8988T (cell line): Measurements from ENCODE around the gene ZFR.
A peak's percentile ranks its signal among the peaks of the same experiment; 100 is the strongest.
"Not testable (repeated sequence)": the region's sequence is repeated elsewhere in the genome, so short reads cannot be mapped to it uniquely, and the experiment has no call there.

ENCODE experiments used
- DNase-seq: peaks from one replicate; pipeline ENCODE4 v3.0.0; 2011

ZFR gene

GRCh38 chr5:32353420-32353819, 91.1 kb downstream of the ZFR start:
- no peak for DNase-seq

GRCh38 chr5:32352685-32353084, 91.9 kb downstream of the ZFR start:
- no peak for DNase-seq

DNA sequence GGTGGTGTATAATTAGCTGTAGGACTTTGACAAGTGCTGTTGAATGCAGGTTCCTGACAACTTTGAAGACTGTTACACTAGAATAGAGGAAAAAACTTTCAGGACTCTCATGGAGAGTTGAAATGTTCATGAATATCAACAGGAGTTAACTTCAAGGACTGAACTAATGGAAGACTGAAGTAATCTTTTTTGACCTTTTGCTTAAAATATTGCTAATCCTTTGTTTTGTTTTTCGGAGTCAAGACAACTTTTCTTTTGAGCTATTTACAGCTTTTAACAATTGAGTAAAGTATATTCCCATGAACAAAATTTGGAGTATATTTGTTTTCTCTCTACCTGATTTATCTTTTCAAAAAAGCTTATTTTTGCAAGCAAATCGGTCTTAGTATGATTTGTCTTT, 97.7 kb downstream of the ZFR start:
- DNase-seq: no peak

DNA sequence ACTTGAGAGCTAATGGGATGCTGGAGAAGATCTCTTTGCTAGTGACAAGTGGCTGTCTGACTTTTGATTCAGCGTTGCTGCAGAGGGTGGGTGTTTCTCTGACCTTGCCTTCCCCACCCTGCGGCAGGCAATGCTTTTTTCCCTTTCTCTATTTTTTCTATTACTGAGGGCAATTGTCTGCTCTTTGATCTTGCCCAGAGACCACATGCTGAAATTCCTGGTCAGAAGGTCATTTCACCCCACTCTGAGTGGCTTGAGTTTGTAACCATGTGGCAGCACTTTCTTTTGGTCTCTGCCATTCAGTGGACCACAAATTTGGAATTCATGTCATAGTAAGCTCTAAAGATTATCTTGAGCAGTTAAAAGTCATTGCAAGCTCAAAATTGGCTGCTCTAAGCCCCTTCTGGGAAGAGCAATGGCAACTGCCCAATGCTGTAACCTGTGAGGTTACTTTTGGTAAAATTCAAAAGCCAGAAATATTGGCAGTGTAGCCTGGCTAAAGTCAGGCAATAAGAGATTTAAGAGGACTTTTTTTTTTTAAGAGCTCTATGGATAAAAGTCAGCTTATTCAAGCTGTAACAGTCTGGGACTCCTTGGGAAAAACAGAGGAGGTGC, 101.4 kb downstream of the ZFR start:
- no peak for DNase-seq

GRCh38 chr5:32342656-32343055, 101.9 kb downstream of the ZFR start:
- no peak for DNase-seq

DNA sequence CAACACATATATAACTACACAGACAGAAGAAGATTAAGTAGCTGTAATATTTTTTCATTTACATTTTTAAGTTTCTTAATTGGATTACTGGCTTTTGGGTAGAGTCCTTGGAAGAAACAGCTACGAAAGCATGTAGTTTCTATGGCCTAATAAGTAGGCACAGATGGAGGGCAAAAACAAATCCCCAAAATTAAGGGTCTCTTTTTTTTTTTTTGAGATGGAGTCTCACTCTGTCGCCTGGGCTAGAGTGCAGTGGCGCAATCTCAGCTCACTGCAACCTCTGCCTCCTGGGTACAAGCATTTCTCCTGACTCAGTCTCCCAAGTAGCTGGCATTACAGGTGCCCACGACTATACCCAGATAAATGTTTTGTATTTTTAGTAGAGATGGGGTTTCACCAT, 104.7 kb downstream of the ZFR start:
- DNase-seq: no peak

DNA sequence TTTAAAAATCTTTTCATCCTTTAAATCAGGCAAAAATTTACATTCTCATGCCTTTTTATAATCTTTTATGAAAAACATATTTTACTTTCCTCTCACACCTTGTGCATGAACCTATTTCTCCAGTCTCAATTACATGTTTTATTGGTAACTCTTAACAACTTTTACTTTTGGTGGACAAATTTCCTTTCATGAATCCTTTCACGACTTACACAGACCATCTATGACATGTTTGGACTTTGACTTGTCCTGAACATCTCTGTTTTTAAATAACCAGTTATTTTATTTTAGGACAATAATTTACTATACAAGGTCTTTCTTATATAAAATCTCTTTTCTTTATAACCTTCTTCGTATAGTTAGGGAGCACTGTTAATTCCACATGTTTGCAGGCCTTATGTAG, 105.3 kb downstream of the ZFR start:
- no peak for DNase-seq

DNA sequence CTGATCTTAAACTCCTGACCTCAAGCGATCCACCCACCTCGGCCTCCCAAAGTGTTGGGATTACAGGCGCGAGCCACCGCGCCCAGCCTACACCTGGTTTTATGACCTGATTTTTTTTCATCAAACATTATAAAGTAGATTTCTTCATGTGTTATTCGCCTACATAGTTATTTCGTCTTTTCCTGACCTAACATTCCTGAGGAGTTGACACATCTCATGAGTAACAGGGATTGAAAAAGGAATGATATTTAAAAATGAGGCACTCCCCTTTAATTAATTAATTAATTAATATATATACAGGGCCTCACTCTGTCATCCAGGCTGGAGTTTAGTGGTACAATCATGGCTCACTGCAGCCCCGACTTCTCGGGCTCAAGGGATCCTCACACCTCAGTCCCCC, 111.6 kb downstream of the ZFR start:
- DNase-seq: no peak

DNA sequence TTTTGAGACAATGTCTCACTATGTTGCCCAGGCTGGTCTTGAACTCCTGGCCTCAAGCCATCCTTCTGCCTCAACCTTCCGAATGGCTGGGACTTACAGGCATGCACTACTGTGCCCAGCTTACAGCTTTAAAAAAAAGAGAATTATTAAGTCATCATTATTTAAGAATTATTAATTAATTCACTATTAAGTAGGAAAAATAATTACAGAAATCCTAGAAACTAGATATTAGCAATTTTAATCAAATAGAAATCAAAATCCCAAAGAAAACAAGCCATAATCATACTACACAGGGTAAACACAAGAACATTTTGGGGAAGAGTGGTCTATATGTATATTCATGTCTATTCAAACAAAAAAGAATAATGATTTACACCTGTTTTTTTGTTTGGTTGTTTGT, 112.2 kb downstream of the ZFR start:
- no peak for DNase-seq

GRCh38 chr5:32331935-32332274, 112.6 kb downstream of the ZFR start:
- no peak for DNase-seq

- DNase-seq: no peak
Observed at GRCh38 chr5:32331217-32331934, 113.2 kb downstream of the ZFR start.

GRCh38 chr5:32330126-32330971, 114.2 kb downstream of the ZFR start:
- DNase-seq: no peak

DNA sequence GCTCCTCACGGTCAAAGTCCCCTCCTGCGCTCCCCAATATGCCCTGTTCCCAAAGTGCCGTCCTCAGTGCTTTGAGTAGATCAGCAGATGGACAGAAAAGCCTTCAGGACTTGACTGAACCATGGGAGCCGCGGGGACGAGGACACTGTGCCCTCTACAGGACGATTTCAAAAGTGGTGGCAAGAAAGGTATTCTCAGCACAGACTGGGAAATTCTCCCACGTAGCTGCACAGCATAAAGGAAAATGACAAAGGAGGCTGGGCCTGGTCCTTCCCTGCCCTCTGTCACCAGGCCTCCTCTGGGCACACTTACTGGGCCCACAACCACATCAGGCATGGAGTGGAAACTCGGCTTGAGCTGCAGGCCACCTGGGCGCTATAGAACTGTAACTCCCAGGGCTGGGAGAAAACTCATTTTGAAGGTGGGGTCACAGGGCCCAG, 115.1 kb downstream of the ZFR start:
- DNase-seq: peak; percentile 89

GRCh38 chr5:32326216-32326772, 118.2 kb downstream of the ZFR start:
- DNase-seq: no peak

GRCh38 chr5:32325616-32326015, 118.9 kb downstream of the ZFR start:
- DNase-seq: no peak

DNA sequence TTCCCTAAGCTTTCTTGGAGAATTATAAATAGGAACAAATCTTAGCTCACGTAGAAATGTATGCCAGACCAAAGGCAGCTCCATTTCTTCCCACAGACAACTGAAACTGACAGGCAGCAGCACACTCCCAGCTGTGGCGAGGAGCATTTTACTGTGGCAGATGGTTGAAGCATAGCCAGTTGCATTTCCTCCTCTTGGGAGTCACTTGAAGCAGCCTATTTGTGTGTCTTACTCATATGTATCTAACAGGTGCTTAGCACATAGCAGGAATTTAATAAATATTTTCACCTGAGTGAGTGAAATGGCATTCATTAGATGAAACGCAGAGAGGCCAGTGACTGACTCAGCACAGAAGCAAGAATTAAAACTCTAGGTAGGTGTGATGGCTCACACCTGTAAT, 119.5 kb downstream of the ZFR start:
- DNase-seq: peak; percentile 46

DNA sequence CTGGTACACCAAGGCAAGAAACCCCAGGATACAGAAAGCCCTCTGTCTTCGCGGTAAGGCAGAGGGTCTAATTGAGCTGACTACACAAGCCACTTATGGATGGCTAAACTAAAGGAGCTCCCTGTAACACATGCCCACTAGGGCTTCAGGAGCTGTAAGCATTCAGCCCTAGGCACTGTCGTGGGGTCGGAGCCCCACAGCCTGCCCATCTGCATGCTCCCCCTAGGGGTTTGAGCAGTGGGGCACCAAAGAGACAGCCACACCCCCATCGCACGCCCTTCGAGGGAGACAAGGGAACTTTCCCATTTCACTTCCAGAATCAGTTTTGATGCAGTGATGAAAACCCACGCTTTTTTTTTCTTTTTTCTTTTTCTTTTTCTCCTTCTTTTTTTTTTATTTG, 120.8 kb downstream of the ZFR start:
- no peak for DNase-seq

- no peak for DNase-seq
Observed at GRCh38 chr5:32322882-32323281, 121.7 kb downstream of the ZFR start.

DNA sequence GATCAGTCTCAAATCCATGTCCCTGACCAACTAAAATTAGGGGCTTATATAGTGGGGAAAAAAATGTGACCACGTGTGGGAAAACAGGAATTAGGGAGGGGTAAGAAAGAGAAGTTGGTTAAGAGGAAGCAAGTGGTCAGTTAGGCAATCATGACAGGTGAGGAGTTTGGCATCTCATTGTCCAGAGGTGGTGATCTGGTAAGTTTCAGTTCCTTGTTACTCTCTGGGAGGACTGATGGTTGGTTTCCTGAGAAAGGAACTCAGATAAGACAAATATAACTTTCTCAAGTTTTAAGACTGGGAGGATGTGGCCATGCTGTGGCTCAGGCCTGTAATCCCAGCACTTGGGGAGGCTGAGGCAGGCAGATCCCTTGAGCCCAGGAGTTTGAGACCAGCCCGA, 122.8 kb downstream of the ZFR start:
- DNase-seq: not testable (repeated sequence)

- DNase-seq: no peak
Observed at GRCh38 chr5:32320576-32320975, 124.0 kb downstream of the ZFR start.

DNA sequence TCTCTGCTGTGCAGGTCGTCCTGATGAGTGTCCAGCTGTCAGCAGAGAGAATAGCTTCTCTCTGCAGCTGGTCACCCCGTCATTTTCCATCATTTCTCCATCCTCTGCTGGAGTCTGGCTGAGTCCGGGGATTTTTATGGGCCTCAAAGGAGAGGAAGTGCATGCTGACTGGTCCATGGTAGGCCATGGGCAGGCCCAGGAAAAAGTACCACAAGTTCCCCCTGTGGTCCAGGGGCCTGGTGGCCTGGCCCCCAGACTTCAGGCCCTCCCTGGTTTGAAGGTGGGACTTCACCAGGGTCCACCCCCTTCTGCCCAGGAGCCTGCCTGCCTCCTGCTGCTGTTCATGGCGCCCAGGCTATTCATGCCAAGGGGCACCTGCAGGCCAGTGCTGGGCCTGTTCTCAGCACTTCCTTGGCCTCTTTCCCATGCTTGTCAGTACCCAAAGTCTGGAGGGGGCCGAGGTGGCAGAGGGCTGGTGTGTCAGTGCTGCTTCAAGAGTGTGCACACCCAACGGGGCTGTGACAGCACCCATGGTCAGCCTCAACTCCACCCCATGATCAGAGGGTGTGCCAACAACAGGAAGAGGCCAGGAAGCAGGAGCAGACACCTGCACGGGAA, 124.5 kb downstream of the ZFR start:
- no peak for DNase-seq

GRCh38 chr5:32319392-32319791, 125.1 kb downstream of the ZFR start:
- DNase-seq: no peak

- DNase-seq: no peak
Observed at GRCh38 chr5:32317041-32317440, 127.5 kb downstream of the ZFR start.
